ENCODE measurements around the gene SIGLEC12. TPM values are rescaled to one million over a fixed set of nuclear protein-coding genes. Genes with fewer than 3 reads are reported as not detected.

SIGLEC12 gene
- total RNA-seq, 1 donor from 2014 or later: not detected

- no peak overlapping the region for H3K9ac ChIP-seq
- Mint-ChIP-seq H3K27ac (no peak overlapping the region), H3K4me1 (no peaks in the 10 kb centered on the region), H3K9me3 (peaks cover 3% of the 10 kb centered on the region), H3K4me3 (peak overlapping the region; percentile 62), H3K36me3 (no peaks in the 10 kb centered on the region), H3K27me3 (ENCODE audit: insufficient read depth, low read depth) (peaks cover 22% of the 10 kb centered on the region)
- H3K4me3 ChIP-seq: no peak overlapping the region
- H3K4me2 ChIP-seq: no peak overlapping the region
- no peaks in the 10 kb centered on the region for H3K36me3 ChIP-seq
- DNase-seq (ENCODE audit: low spot score): peak; percentile 13
- H3K4me1 ChIP-seq: no peaks in the 10 kb centered on the region
- TF ChIP-seq, protein P1, sequence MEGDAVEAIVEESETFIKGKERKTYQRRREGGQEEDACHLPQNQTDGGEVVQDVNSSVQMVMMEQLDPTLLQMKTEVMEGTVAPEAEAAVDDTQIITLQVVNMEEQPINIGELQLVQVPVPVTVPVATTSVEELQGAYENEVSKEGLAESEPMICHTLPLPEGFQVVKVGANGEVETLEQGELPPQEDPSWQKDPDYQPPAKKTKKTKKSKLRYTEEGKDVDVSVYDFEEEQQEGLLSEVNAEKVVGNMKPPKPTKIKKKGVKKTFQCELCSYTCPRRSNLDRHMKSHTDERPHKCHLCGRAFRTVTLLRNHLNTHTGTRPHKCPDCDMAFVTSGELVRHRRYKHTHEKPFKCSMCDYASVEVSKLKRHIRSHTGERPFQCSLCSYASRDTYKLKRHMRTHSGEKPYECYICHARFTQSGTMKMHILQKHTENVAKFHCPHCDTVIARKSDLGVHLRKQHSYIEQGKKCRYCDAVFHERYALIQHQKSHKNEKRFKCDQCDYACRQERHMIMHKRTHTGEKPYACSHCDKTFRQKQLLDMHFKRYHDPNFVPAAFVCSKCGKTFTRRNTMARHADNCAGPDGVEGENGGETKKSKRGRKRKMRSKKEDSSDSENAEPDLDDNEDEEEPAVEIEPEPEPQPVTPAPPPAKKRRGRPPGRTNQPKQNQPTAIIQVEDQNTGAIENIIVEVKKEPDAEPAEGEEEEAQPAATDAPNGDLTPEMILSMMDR (IDR thresholded peaks at IDR 0.05): no peak
- TF ChIP-seq EZH2 (IDR thresholded peaks at IDR 0.05): no peak
- TF ChIP-seq EZH2phosphoT487 (IDR thresholded peaks at IDR 0.05): no peak
- no peak overlapping the region for H2AFZ ChIP-seq (replicated peaks)
- no peaks in the 10 kb centered on the region for H3K79me2 ChIP-seq (ENCODE audit: low read depth)
- no peak overlapping the region for H3K27ac ChIP-seq
- H4K20me1 ChIP-seq (ENCODE audit: low read depth): no peaks in the 10 kb centered on the region
- H3F3A ChIP-seq (ENCODE audit: low read depth): no peaks in the 10 kb centered on the region
- H3K27me3 ChIP-seq: peaks cover 13% of the 10 kb centered on the region
- no peaks in the 10 kb centered on the region for H3K9me3 ChIP-seq (ENCODE audit: low read depth)
These were observed 41.2 kb downstream of the SIGLEC12 start for GRCh38 chr19:51460164-51460992.

DNA sequence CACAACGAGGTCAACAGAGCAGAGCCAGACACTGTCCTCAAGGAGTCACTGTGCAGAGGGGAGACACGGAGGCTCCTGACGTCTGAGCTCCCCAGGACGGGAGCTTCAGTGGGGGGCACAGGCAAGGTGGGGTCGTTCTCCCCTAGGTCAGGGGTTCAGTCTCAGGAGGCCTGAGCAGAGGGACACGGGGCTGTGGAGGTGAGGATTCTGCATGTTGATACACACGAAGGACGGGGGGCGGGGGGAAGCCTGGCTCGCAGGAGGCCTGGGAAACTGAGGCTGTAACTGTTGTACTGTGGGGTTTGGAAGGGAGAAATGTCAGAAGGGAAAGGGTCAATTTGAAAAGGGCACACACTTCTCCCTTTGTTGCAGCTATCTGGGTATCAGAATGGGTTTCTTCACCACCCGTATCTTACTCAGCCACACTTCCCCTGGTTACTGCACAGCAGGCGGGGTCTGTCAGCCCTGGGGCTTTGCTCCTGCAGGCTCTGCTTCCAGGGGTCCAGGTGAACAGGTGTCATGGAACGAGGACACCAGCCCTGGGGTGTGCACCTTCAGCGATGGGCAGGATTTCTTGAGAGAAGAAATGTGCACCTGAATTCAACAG is 42.6 kb downstream of the SIGLEC12 start:
- Mint-ChIP-seq H3K4me3 (no peak overlapping the region), H3K36me3 (no peaks in the 10 kb centered on the region), H3K9me3 (peaks cover 2% of the 10 kb centered on the region), H3K4me1 (no peaks in the 10 kb centered on the region), H3K27me3 (ENCODE audit: insufficient read depth, low read depth) (peaks cover 15% of the 10 kb centered on the region), H3K27ac (no peak overlapping the region)
- Histone ChIP-seq H3K36me3 (no peaks in the 10 kb centered on the region), H3K9ac (no peak overlapping the region), H3F3A (ENCODE audit: low read depth) (no peaks in the 10 kb centered on the region), H3K79me2 (ENCODE audit: low read depth) (no peaks in the 10 kb centered on the region), H3K27me3 (no peaks in the 10 kb centered on the region), H3K4me2 (no peak overlapping the region), H2AFZ (replicated peaks) (no peak overlapping the region), H3K9me3 (ENCODE audit: low read depth) (no peaks in the 10 kb centered on the region), H4K20me1 (ENCODE audit: low read depth) (no peaks in the 10 kb centered on the region), H3K27ac (no peak overlapping the region), H3K4me1 (no peaks in the 10 kb centered on the region), H3K4me3 (no peak overlapping the region)
- DNase-seq (ENCODE audit: low spot score): no peak
- TF ChIP-seq EZH2phosphoT487 (IDR thresholded peaks at IDR 0.05) (no peak), EZH2 (IDR thresholded peaks at IDR 0.05) (no peak)
- TF ChIP-seq, protein P1 (IDR thresholded peaks at IDR 0.05): no peak

DNA sequence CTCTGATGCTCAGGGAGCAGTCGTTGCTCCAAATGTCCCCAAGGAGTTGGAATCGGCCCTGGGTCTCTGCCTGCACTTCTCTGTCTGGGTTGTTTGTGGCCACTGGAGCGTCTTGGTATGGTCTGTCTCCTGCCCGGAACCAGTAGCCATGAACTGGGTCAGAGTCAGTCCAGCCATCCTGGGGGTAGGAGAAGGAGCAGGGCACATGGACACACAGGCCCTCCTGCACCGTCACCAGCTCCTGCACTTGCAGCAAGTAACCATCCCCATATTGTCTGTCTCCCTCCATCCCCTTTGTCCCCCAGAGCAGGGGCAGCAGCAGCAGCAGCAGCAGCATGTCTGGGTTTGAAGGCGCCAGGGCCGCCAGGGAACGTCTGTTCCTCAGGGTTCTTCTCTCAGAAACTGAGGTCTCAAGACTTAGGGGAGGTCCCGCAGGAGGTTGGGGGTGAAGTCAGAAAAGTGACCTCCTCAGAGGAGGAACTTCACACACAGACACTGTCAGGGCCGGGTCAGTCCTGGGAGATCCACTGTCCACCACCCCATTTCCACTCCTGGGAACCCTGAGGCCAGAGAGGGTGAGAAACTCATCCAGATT is 43.5 kb downstream of the SIGLEC12 start, which contains the start of gene SIGLEC8:
Gene SIGLEC8, minus strand, starts transcription at position 404 of the 595 bp plus-strand sequence. Its CDS starts 67 bp downstream, at position 337.
- Mint-ChIP-seq H3K27me3 (ENCODE audit: insufficient read depth, low read depth) (peaks cover 14% of the 10 kb centered on the region), H3K36me3 (no peaks in the 10 kb centered on the region)
- H2AFZ ChIP-seq (replicated peaks): no peak within 1 kb of the TSS

More for the DNA sequence above, 43.5 kb downstream of the SIGLEC12 start, which contains the start of gene SIGLEC8:
- Mint-ChIP-seq H3K27ac (no peak within 1 kb of the TSS), H3K4me1 (no peaks in the 10 kb centered on the region), H3K4me3 (no peak within 1 kb of the TSS), H3K9me3 (peaks cover 2% of the 10 kb centered on the region)
- Histone ChIP-seq H3K4me2 (no peak within 1 kb of the TSS), H3K79me2 (ENCODE audit: low read depth) (no peaks in the 10 kb centered on the region), H3F3A (ENCODE audit: low read depth) (no peaks in the 10 kb centered on the region), H3K36me3 (no peaks in the 10 kb centered on the region), H3K9me3 (ENCODE audit: low read depth) (no peaks in the 10 kb centered on the region), H3K27me3 (no peaks in the 10 kb centered on the region), H3K27ac (no peak within 1 kb of the TSS), H4K20me1 (ENCODE audit: low read depth) (no peaks in the 10 kb centered on the region), H3K9ac (no peak within 1 kb of the TSS), H3K4me3 (no peak within 1 kb of the TSS), H3K4me1 (no peaks in the 10 kb centered on the region)
- TF ChIP-seq EZH2 (IDR thresholded peaks at IDR 0.05): no peak
- TF ChIP-seq, protein P1 (IDR thresholded peaks at IDR 0.05): no peak
- no peak for TF ChIP-seq EZH2phosphoT487 (IDR thresholded peaks at IDR 0.05)
- DNase-seq (ENCODE audit: low spot score): no peak
